ENCODE measurements around the gene CDK14. TPM values are rescaled to one million over a fixed set of nuclear protein-coding genes. Genes with fewer than 3 reads are reported as not detected.

The CDK14 gene
- total and polyA plus RNA-seq, 4 donors = 4.2 to 12.4 (median 7.4) TPM

- 79% methylated on average over 2 of the region's 2 CpGs for WGBS
- no peak overlapping the region for H3K27ac ChIP-seq (ENCODE audit: low read depth in 1 of 2, low read length in 2 of 2)
- H3K27me3 ChIP-seq (ENCODE audit: control insufficient read depth in 4 of 4, insufficient read depth in 4 of 4, low read length in 3 of 4) = no peaks in the 10 kb centered on the region
- H3K4me1 ChIP-seq (ENCODE audit: control insufficient read depth in 4 of 4, insufficient read depth in 4 of 4, low read length in 3 of 4) = peaks cover 0 to 4% (median 3%) of the 10 kb centered on the region in 4 donors
- no peak overlapping the region for H3K4me3 ChIP-seq (ENCODE audit: low read depth in 1 of 3, low read length in 3 of 3)
- TF ChIP-seq, protein P1, sequence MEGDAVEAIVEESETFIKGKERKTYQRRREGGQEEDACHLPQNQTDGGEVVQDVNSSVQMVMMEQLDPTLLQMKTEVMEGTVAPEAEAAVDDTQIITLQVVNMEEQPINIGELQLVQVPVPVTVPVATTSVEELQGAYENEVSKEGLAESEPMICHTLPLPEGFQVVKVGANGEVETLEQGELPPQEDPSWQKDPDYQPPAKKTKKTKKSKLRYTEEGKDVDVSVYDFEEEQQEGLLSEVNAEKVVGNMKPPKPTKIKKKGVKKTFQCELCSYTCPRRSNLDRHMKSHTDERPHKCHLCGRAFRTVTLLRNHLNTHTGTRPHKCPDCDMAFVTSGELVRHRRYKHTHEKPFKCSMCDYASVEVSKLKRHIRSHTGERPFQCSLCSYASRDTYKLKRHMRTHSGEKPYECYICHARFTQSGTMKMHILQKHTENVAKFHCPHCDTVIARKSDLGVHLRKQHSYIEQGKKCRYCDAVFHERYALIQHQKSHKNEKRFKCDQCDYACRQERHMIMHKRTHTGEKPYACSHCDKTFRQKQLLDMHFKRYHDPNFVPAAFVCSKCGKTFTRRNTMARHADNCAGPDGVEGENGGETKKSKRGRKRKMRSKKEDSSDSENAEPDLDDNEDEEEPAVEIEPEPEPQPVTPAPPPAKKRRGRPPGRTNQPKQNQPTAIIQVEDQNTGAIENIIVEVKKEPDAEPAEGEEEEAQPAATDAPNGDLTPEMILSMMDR (IDR thresholded peaks at IDR 0.05; ENCODE audit: low read depth, low read length, missing input control) = no peak
- TF ChIP-seq SP1 (IDR thresholded peaks at IDR 0.05) = no peak
- no peak for TF ChIP-seq RAD21 (IDR thresholded peaks at IDR 0.05)
- TF ChIP-seq MAX (IDR thresholded peaks at IDR 0.05) = no peak
- no peak for TF ChIP-seq HNF4G (IDR thresholded peaks at IDR 0.05)
- no peak for TF ChIP-seq GABPA (IDR thresholded peaks at IDR 0.05 in 1 of 2, conservative IDR thresholded peaks at IDR 0.05 in 1 of 2)
- H3K9me3 ChIP-seq (ENCODE audit: control insufficient read depth in 4 of 4, low read length in 3 of 4) = no peaks in the 10 kb centered on the region
- no peak overlapping the region for H3K9ac ChIP-seq (ENCODE audit: low read depth in 1 of 2, low read length in 2 of 2)
- H3K36me3 ChIP-seq (ENCODE audit: control insufficient read depth in 4 of 4, insufficient read depth in 3 of 4, low read depth in 1 of 4, low read length in 3 of 4) = no peaks in the 10 kb centered on the region
- no peak for DNase-seq (ENCODE audit: low spot score)
Observed at GRCh38 chr7:90817846-90818245, 221.7 kb downstream of the CDK14 start.

DNA sequence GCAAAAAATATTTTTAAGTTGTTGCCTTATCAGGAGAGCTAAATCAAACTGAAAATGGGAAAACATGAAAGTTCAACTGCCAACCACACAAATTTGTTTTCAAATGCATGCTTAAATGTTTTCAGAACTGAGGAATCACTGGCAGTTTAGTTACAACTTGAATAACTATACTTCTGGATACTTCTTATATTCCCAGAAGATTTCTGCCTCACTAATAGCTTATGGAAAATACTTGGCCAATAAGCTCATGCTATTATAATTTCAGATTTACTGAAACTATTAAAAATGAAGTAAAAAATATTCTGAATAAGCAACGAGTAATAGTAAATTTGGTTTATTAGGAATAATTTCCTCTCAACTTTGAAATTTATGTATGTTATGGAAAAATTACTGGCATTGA is 222.2 kb downstream of the CDK14 start:
- peaks cover 0 to 4% (median 3%) of the 10 kb centered on the region in 4 donors for H3K4me1 ChIP-seq (ENCODE audit: control insufficient read depth in 4 of 4, insufficient read depth in 4 of 4, low read length in 3 of 4)

DNA sequence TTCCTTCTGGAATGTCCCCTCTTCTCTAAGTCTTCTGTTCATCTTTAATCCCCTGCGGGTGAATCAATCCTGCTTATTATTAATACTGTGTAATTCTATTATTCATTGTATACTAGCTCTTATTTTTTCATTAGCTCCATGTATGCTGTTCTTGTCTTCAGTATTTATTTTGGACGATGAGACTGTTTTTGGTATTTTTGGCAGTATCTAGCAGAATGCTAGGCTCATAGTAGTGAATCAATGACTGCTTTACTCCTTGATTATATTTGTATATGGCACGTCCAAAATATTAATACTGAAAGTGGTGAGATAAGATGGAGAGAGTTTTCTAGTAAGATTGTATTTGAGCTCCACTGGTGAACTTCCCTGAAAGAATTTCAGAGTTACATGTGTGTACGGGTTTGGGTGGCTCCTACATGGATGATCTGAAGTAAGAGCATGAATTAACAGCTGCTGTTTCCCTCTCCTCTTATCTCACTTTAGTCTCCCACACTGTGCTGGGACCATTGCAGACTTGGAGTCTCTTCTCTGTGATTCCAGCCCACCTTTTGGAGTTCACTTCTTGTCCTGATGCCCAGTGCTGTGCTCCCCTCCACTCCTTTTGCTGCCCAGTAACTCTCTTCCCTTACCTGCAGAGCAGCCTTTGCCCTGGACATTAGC is 226.0 kb downstream of the CDK14 start:
- WGBS = 60% methylated on average over 4 of the region's 4 CpGs
- TF ChIP-seq YY1 (IDR thresholded peaks at IDR 0.05) = no peak
- TF ChIP-seq HNF4A (conservative IDR thresholded peaks at IDR 0.05) = no peak
- TF ChIP-seq TAF1 (conservative IDR thresholded peaks at IDR 0.05) = no peak
- TF ChIP-seq HNF4G (IDR thresholded peaks at IDR 0.05) = no peak
- no peak for TF ChIP-seq RAD21 (IDR thresholded peaks at IDR 0.05)
- no peak for TF ChIP-seq MAX (IDR thresholded peaks at IDR 0.05)
- no peak for TF ChIP-seq RXRA (IDR thresholded peaks at IDR 0.05)
- no peak for TF ChIP-seq ZBTB33 (IDR thresholded peaks at IDR 0.05)
- no peak for TF ChIP-seq GABPA (IDR thresholded peaks at IDR 0.05 in 1 of 2, conservative IDR thresholded peaks at IDR 0.05 in 1 of 2)
- TF ChIP-seq FOXA2 (IDR thresholded peaks at IDR 0.05) = no peak
- no peak for TF ChIP-seq JUND (IDR thresholded peaks at IDR 0.05)
- no peak for TF ChIP-seq ATF3 (IDR thresholded peaks at IDR 0.05)
- TF ChIP-seq NR2F2 (IDR thresholded peaks at IDR 0.05) = no peak
- TF ChIP-seq EGR1 (IDR thresholded peaks at IDR 0.05; ENCODE audit: low read depth in 2 of 2) = no peak
- no peak for TF ChIP-seq REST (IDR thresholded peaks at IDR 0.05)

More for the DNA sequence above, 222.2 kb downstream of the CDK14 start:
- 88% methylated on average over 1 of the region's 1 CpG for WGBS
- Histone ChIP-seq H3K9me3 (ENCODE audit: control insufficient read depth in 4 of 4, low read length in 3 of 4) (no peaks in the 10 kb centered on the region), H3K9ac (ENCODE audit: low read depth in 1 of 2, low read length in 2 of 2) (no peak overlapping the region), H3K27ac (ENCODE audit: low read depth in 1 of 2, low read length in 2 of 2) (no peak overlapping the region), H3K36me3 (ENCODE audit: control insufficient read depth in 4 of 4, insufficient read depth in 3 of 4, low read depth in 1 of 4, low read length in 3 of 4) (no peaks in the 10 kb centered on the region), H3K27me3 (ENCODE audit: control insufficient read depth in 4 of 4, insufficient read depth in 4 of 4, low read length in 3 of 4) (no peaks in the 10 kb centered on the region), H3K4me3 (ENCODE audit: low read depth in 1 of 3, low read length in 3 of 3) (no peak overlapping the region)
- no peak for DNase-seq (ENCODE audit: low spot score)
- TF ChIP-seq FOXA2 (IDR thresholded peaks at IDR 0.05) (no peak), RAD21 (IDR thresholded peaks at IDR 0.05) (no peak)

More for the DNA sequence above, 226.0 kb downstream of the CDK14 start:
- DNase-seq (ENCODE audit: low spot score) = no peak
- Histone ChIP-seq H3K4me3 (ENCODE audit: low read depth in 1 of 3, low read length in 3 of 3) (no peak overlapping the region), H3K9me3 (ENCODE audit: control insufficient read depth in 4 of 4, low read length in 3 of 4) (no peaks in the 10 kb centered on the region), H3K27ac (ENCODE audit: low read depth in 1 of 2, low read length in 2 of 2) (no peak overlapping the region), H3K36me3 (ENCODE audit: control insufficient read depth in 4 of 4, insufficient read depth in 3 of 4, low read depth in 1 of 4, low read length in 3 of 4) (no peaks in the 10 kb centered on the region), H3K9ac (ENCODE audit: low read depth in 1 of 2, low read length in 2 of 2) (no peak overlapping the region), H3K4me1 (ENCODE audit: control insufficient read depth in 4 of 4, insufficient read depth in 4 of 4, low read length in 3 of 4) (peaks cover 0 to 4% (median 3%) of the 10 kb centered on the region in 4 donors), H3K27me3 (ENCODE audit: control insufficient read depth in 4 of 4, insufficient read depth in 4 of 4, low read length in 3 of 4) (no peaks in the 10 kb centered on the region)
